ENCODE results near the gene TMEM221. TPM values are rescaled to one million over a fixed set of nuclear protein-coding genes. Genes with fewer than 3 reads are reported as not detected.
A peak's percentile ranks its signal among the peaks of the same experiment; 100 is the strongest.

Gene TMEM221
- total RNA-seq, 4 donors from 2014 or later: 0.48 TPM; not detected in 3

- Histone ChIP-seq H3K36me3 (no peaks in the 10 kb centered on the region), H3K27me3 (no peaks in the 10 kb centered on the region), H3K4me1 (peaks cover 8 to 37% (median 10%) of the 10 kb centered on the region in 4 donors), H3K9me3 (no peaks in the 10 kb centered on the region), H3K4me3 (peak overlapping the region in 3 of 4 donors; percentile 16 to 51 (median 28)), H3K27ac (peak overlapping the region; percentile 79 to 86 (median 86))
- intact Hi-C loops (cut with DNase I; ENCODE audit: low total_unique reads): no loop called here
- 67% methylated on average over 6 of the region's 6 CpGs; no CpG with 5 or more reads in 1 of the 2 donors for WGBS, 2 donors (ENCODE audit: low coverage in 1 of 2)
- DNase-seq: no peak
- in situ Hi-C loops (cut with MboI; ENCODE audit: low pct_ligation_motif_present in 1 of 4, low pct_unique_long_range_greater_than_20kb in 1 of 4, low sequenced_read_pairs in 3 of 4): no loop called here
- no peak for TF ChIP-seq POLR2AphosphoS5 (IDR thresholded peaks at IDR 0.05)
- no peak for TF ChIP-seq CTCF (IDR thresholded peaks at IDR 0.05)
- no peak for TF ChIP-seq POLR2A (IDR thresholded peaks at IDR 0.05)
- no peak for TF ChIP-seq EP300 (IDR thresholded peaks at IDR 0.05; ENCODE audit: low read depth)
These were observed 44.5 kb downstream of the TMEM221 start for GRCh38 chr19:17404015-17404414.

- 66 to 81% methylated on average over 3 to 34 of the region's 36 CpGs for WGBS, 2 donors (ENCODE audit: low coverage in 1 of 2)
- no peak for DNase-seq
- TF ChIP-seq CTCF (IDR thresholded peaks at IDR 0.05) (no peak), POLR2AphosphoS5 (IDR thresholded peaks at IDR 0.05) (no peak), POLR2A (IDR thresholded peaks at IDR 0.05) (no peak), EP300 (IDR thresholded peaks at IDR 0.05; ENCODE audit: low read depth) (no peak)
- H3K9me3 ChIP-seq: no peaks in the 10 kb centered on the region
- no peaks in the 10 kb centered on the region for H3K27me3 ChIP-seq
- H3K27ac ChIP-seq: peak overlapping the region in 3 of 4 donors; percentile 79 to 86 (median 86)
- in situ Hi-C loops (cut with MboI; ENCODE audit: low pct_ligation_motif_present in 1 of 4, low pct_unique_long_range_greater_than_20kb in 1 of 4, low sequenced_read_pairs in 3 of 4) (no loop called here), intact Hi-C loops (cut with DNase I; ENCODE audit: low total_unique reads) (no loop called here)
- H3K4me3 ChIP-seq: peak overlapping the region in 2 of 4 donors; percentile 28 to 51
- no peaks in the 10 kb centered on the region for H3K36me3 ChIP-seq
- H3K4me1 ChIP-seq: peaks cover 8 to 37% (median 10%) of the 10 kb centered on the region in 4 donors
These were observed 45.2 kb downstream of the TMEM221 start for GRCh38 chr19:17402982-17403855.

- no peaks in the 10 kb centered on the region for H3K36me3 ChIP-seq
- intact Hi-C loops (cut with DNase I; ENCODE audit: low total_unique reads): no loop called here
These were observed 46.8 kb downstream of the TMEM221 start for GRCh38 chr19:17401628-17402027.

More at GRCh38 chr19:17401628-17402027, 46.8 kb downstream of the TMEM221 start:
- Histone ChIP-seq H3K4me1 (peaks cover 5 to 26% (median 9%) of the 10 kb centered on the region in 4 donors), H3K27ac (no peak overlapping the region), H3K9me3 (no peaks in the 10 kb centered on the region), H3K4me3 (no peak overlapping the region), H3K27me3 (no peaks in the 10 kb centered on the region)
- 87 to 100% methylated on average over 1 to 6 of the region's 6 CpGs for WGBS, 2 donors (ENCODE audit: low coverage in 1 of 2)
- in situ Hi-C loops (cut with MboI; ENCODE audit: low pct_ligation_motif_present in 1 of 4, low pct_unique_long_range_greater_than_20kb in 1 of 4, low sequenced_read_pairs in 3 of 4): no loop called here
- TF ChIP-seq EP300 (IDR thresholded peaks at IDR 0.05; ENCODE audit: low read depth) (no peak), POLR2AphosphoS5 (IDR thresholded peaks at IDR 0.05) (no peak), POLR2A (IDR thresholded peaks at IDR 0.05) (no peak), CTCF (IDR thresholded peaks at IDR 0.05) (no peak)
- DNase-seq: no peak
